A549 (cell line): ENCODE measurements around the gene ATP13A3.

Experiments
- JUNB ChIP-seq: fragments of >200 bp; sonication (Bioruptor Twin); formaldehyde crosslinking; IDR thresholded peaks from 2 replicates; pipeline ENCODE4 v1.6.1; 2016
- MAFK ChIP-seq: fragments of 450-650 bp; IDR thresholded peaks from 2 replicates; pipeline ENCODE4 v1.6.1; 2014; ENCODE audit not compliant: partially characterized antibody
- PHF8 ChIP-seq: fragments of 200-600 bp; sonication (generic); IDR thresholded peaks from 2 replicates; pipeline ENCODE4 v1.6.1; 2016; ENCODE audit warnings: low read depth, mild to moderate bottlenecking, antibody characterized with exemption, moderate library complexity, borderline replicate concordance
- POLR2A ChIP-seq: IDR thresholded peaks from 2 replicates; pipeline ENCODE4 v1.6.1; 2012; ENCODE audit warnings: mild to moderate bottlenecking, low read length
- TF ChIP-seq, protein P1 (sequence below): fragments of >200 bp; sonication (Bioruptor Twin); formaldehyde crosslinking; IDR thresholded peaks from 3 replicates; pipeline ENCODE4 v1.5.1; 2016

DNA sequence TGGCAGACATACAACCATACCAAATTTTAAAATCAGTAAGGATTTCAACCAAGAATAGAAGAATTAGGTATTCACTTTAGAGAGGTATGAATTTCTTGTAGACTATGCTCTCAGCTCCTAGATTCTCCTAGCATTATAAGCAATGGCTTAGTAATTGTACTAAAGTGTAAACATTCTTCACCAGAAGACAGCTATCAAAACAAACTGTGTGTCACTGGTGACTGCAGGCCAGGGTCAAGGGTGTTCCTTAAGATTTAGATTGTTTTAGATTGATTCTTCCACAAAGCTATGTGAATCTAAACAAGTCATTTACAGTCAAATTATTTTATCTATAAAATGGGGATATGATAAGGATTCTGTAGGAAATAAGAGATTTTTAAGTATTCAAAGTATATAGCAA is 64.6 kb downstream of the ATP13A3 start:
- no peak for TF ChIP-seq POLR2A
- TF ChIP-seq, protein P1, sequence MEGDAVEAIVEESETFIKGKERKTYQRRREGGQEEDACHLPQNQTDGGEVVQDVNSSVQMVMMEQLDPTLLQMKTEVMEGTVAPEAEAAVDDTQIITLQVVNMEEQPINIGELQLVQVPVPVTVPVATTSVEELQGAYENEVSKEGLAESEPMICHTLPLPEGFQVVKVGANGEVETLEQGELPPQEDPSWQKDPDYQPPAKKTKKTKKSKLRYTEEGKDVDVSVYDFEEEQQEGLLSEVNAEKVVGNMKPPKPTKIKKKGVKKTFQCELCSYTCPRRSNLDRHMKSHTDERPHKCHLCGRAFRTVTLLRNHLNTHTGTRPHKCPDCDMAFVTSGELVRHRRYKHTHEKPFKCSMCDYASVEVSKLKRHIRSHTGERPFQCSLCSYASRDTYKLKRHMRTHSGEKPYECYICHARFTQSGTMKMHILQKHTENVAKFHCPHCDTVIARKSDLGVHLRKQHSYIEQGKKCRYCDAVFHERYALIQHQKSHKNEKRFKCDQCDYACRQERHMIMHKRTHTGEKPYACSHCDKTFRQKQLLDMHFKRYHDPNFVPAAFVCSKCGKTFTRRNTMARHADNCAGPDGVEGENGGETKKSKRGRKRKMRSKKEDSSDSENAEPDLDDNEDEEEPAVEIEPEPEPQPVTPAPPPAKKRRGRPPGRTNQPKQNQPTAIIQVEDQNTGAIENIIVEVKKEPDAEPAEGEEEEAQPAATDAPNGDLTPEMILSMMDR = no peak
- no peak for TF ChIP-seq MAFK
- no peak for TF ChIP-seq PHF8
- no peak for TF ChIP-seq JUNB
